ENCODE measurements around the gene ZNF516.

DNA sequence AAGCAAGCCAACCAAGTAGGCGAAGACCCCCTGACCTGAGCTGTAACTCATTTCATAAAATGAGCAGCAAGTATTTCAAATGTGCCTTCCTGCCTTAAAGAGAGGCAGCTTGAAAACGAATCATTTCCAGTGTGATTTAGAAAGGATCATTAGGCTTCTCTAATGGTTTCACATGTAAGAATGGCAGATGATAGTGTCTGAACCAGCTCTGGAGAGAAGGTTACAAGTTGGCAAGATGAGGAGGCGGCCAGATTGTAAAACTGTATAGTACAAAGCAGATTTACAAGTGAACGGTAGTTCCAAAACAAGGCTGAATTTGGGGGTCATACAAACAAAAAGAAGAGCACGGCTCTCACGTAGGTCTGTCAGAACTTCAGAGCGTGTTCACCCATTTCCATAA is 132.4 kb downstream of the ZNF516 start:
- no peak for TF ChIP-seq CTCF (IDR thresholded peaks at IDR 0.05)
- no peak for TF ChIP-seq POLR2A (IDR thresholded peaks at IDR 0.05)
- TF ChIP-seq POLR2AphosphoS5 (IDR thresholded peaks at IDR 0.05): no peak
- no peak for TF ChIP-seq EP300 (IDR thresholded peaks at IDR 0.05)

Measured in sigmoid colon (tissue), 4 donors.